Ishikawa (cell line): ENCODE data around the gene JPH4.

Experiments used
- EP300 ChIP-seq: IDR thresholded peaks from 2 replicates; pipeline ENCODE4 v1.6.1; 2012; ENCODE audit warnings: borderline replicate concordance
- NFIC ChIP-seq: IDR thresholded peaks from 2 replicates; pipeline ENCODE4 v1.6.1; 2012
- RAD21 ChIP-seq: IDR thresholded peaks from 2 replicates; pipeline ENCODE4 v1.6.1; 2012; ENCODE audit warnings: low read depth
- TAF1 ChIP-seq: IDR thresholded peaks from 2 replicates; pipeline ENCODE4 v1.6.1; 2012; ENCODE audit warnings: low read depth, mild to moderate bottlenecking
- YY1 ChIP-seq: IDR thresholded peaks from 2 replicates; pipeline ENCODE4 v1.6.1; 2012; ENCODE audit warnings: low read depth

DNA sequence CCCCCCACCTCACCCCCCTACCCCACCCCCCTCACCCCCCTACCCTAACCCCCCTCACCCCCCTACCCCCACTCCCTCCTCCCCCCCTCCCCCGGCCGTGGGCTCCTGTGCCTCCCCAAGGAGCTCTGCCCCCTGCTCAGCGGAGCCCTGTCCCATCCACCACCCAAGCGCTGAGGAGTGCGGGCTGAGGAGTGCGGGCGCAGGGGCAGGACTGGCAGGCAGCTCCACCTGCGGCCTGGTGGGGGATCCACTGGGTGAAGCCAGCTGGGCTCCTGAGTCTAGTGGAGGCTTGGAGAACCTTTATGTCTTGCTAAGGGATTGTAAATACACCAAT lies 2.3 kb upstream of the JPH4 start:
- TF ChIP-seq RAD21 (no peak), NFIC (no peak), YY1 (no peak), TAF1 (no peak), EP300 (no peak)
